ENCODE results near the gene CCL14. TPM values are rescaled to one million over a fixed set of nuclear protein-coding genes. Genes with fewer than 3 reads are reported as not detected.

The CCL14 gene
- total RNA-seq, 1 donor from 2014 or later = 20.7 TPM

GRCh38 chr17:35988164-35988563 lies 1.6 kb upstream of the CCL14 start:
- TF ChIP-seq CTCF (IDR thresholded peaks at IDR 0.05) = no peak
- intact Hi-C loops (cut with DNase I) = no loop called here
- DNase-seq (no peak), ATAC-seq (peak in 1 of 2 donors; percentile 42)
- Histone ChIP-seq H3K36me3 (no peaks in the 10 kb centered on the region), H3K9me3 (no peaks in the 10 kb centered on the region), H3K4me3 (no peak overlapping the region), H3K27me3 (ENCODE audit: low read depth) (no peaks in the 10 kb centered on the region), H3K27ac (no peak overlapping the region), H3K4me1 (peaks cover 8% of the 10 kb centered on the region)

GRCh38 chr17:35984140-35984539 lies 2.4 kb downstream of the CCL14 start:
- no peaks in the 10 kb centered on the region for H3K27me3 ChIP-seq (ENCODE audit: low read depth)
- ATAC-seq (no peak), DNase-seq (no peak)
- TF ChIP-seq CTCF (IDR thresholded peaks at IDR 0.05) = no peak
- peaks cover 8% of the 10 kb centered on the region for H3K4me1 ChIP-seq
- intact Hi-C loops (cut with DNase I) = no loop called here
- no peak overlapping the region for H3K27ac ChIP-seq
- H3K4me3 ChIP-seq = peak overlapping the region; percentile 27
- no peaks in the 10 kb centered on the region for H3K36me3 ChIP-seq
- H3K9me3 ChIP-seq = no peaks in the 10 kb centered on the region

GRCh38 chr17:35982409-35983191 lies 3.9 kb downstream of the CCL14 start:
- ATAC-seq = no peak
- Histone ChIP-seq H3K4me1 (peaks cover 8% of the 10 kb centered on the region), H3K4me3 (no peak overlapping the region), H3K27me3 (ENCODE audit: low read depth) (no peaks in the 10 kb centered on the region), H3K9me3 (no peaks in the 10 kb centered on the region), H3K27ac (no peak overlapping the region), H3K36me3 (no peaks in the 10 kb centered on the region)
- intact Hi-C loops (cut with DNase I) = no loop called here
- DNase-seq = no peak
- no peak for TF ChIP-seq CTCF (IDR thresholded peaks at IDR 0.05)

- TF ChIP-seq CTCF (IDR thresholded peaks at IDR 0.05) = no peak
- H3K27me3 ChIP-seq (ENCODE audit: low read depth) = no peaks in the 10 kb centered on the region
- DNase-seq = no peak
- no peak for ATAC-seq
- no peak overlapping the region for H3K27ac ChIP-seq
- peaks cover under 1% of the 10 kb centered on the region for H3K4me1 ChIP-seq
- intact Hi-C loops (cut with DNase I) = no loop called here
- no peak overlapping the region for H3K4me3 ChIP-seq
- no peaks in the 10 kb centered on the region for H3K9me3 ChIP-seq
- H3K36me3 ChIP-seq = no peaks in the 10 kb centered on the region
These were observed 4.6 kb downstream of the CCL14 start for GRCh38 chr17:35981908-35982330.

GRCh38 chr17:35981246-35981645 lies 5.3 kb downstream of the CCL14 start, which contains the start of gene CCL16:
Gene CCL16 (minus strand): TSS chr17:35981497. CDS start chr17:35981420, 77 bp downstream.
- Histone ChIP-seq H3K27me3 (ENCODE audit: low read depth) (no peaks in the 10 kb centered on the region), H3K4me3 (no peak within 1 kb of the TSS), H3K4me1 (no peaks in the 10 kb centered on the region), H3K36me3 (no peaks in the 10 kb centered on the region), H3K9me3 (no peaks in the 10 kb centered on the region), H3K27ac (no peak within 1 kb of the TSS)
- no peak for TF ChIP-seq CTCF (IDR thresholded peaks at IDR 0.05)
- DNase-seq (no peak), ATAC-seq (no peak)
- intact Hi-C loops (cut with DNase I) = no loop called here

All from lower lobe of right lung (tissue), 2 donors.